ENCODE data around the gene CLEC14A. TPM values are rescaled to one million over a fixed set of nuclear protein-coding genes. Genes with fewer than 3 reads are reported as not detected.

The CLEC14A gene
- total and polyA plus RNA-seq, 4 donors = 6.4 to 7.3 (median 7.1) TPM

DNA sequence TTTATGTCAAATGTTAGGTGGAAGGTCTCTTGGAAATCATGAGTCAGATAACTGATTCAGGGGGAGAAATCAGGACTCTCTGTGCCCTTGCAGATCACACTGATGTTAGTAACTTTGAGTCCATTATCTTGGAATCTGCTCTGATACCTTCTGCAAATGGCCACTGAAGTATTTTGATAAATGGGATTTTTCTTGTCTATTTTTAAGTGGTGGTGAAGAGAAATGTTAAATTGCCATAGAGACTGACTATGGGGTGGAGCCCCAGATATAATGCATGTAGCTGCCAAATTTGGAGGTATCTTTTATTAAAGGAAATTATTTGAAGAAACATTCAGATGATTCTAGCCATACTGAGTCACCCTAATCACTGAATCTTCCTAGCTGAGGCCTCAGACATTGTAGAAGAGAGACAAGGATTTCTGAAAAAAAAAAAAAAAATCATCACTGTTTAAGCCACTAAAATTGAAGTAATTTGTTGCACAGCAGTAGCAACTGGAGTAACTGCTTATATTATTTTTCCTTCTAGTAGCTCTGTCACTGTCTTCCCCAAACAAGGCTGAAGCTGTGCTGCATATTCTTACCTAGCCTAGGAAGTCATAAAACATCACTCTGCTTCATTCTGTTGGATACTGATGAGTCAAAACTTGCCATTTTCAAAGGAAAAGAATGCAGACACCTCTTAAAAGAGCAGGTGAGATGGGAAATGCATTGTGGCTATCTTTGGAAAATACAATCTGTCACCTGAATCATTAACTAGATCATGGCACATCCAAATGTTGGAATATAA lies 36.0 kb upstream of the CLEC14A start:
- H3K27ac ChIP-seq (ENCODE audit: low read depth in 1 of 2, low read length in 2 of 2) = no peak overlapping the region
- no peak overlapping the region for H3K4me3 ChIP-seq (ENCODE audit: low read depth in 1 of 3, low read length in 3 of 3)
- H3K36me3 ChIP-seq (ENCODE audit: control insufficient read depth in 4 of 4, insufficient read depth in 3 of 4, low read depth in 1 of 4, low read length in 3 of 4) = no peaks in the 10 kb centered on the region
- no peaks in the 10 kb centered on the region for H3K4me1 ChIP-seq (ENCODE audit: control insufficient read depth in 4 of 4, insufficient read depth in 4 of 4, low read length in 3 of 4)
- no peak for DNase-seq (ENCODE audit: low spot score)
- no peaks in the 10 kb centered on the region for H3K27me3 ChIP-seq (ENCODE audit: control insufficient read depth in 4 of 4, insufficient read depth in 4 of 4, low read length in 3 of 4)
- no peak overlapping the region for H3K9ac ChIP-seq (ENCODE audit: low read depth in 1 of 2, low read length in 2 of 2)
- TF ChIP-seq HNF4A (conservative IDR thresholded peaks at IDR 0.05) (no peak), HNF4G (IDR thresholded peaks at IDR 0.05) (no peak), CTCF (IDR thresholded peaks at IDR 0.05; ENCODE audit: low read depth, low read length, missing input control) (no peak), SP1 (IDR thresholded peaks at IDR 0.05) (no peak), FOXA2 (IDR thresholded peaks at IDR 0.05) (no peak)
- TF ChIP-seq, protein P1, sequence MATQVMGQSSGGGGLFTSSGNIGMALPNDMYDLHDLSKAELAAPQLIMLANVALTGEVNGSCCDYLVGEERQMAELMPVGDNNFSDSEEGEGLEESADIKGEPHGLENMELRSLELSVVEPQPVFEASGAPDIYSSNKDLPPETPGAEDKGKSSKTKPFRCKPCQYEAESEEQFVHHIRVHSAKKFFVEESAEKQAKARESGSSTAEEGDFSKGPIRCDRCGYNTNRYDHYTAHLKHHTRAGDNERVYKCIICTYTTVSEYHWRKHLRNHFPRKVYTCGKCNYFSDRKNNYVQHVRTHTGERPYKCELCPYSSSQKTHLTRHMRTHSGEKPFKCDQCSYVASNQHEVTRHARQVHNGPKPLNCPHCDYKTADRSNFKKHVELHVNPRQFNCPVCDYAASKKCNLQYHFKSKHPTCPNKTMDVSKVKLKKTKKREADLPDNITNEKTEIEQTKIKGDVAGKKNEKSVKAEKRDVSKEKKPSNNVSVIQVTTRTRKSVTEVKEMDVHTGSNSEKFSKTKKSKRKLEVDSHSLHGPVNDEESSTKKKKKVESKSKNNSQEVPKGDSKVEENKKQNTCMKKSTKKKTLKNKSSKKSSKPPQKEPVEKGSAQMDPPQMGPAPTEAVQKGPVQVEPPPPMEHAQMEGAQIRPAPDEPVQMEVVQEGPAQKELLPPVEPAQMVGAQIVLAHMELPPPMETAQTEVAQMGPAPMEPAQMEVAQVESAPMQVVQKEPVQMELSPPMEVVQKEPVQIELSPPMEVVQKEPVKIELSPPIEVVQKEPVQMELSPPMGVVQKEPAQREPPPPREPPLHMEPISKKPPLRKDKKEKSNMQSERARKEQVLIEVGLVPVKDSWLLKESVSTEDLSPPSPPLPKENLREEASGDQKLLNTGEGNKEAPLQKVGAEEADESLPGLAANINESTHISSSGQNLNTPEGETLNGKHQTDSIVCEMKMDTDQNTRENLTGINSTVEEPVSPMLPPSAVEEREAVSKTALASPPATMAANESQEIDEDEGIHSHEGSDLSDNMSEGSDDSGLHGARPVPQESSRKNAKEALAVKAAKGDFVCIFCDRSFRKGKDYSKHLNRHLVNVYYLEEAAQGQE (IDR thresholded peaks at IDR 0.05) = no peak
- H3K9me3 ChIP-seq (ENCODE audit: control insufficient read depth in 4 of 4, low read length in 3 of 4) = no peaks in the 10 kb centered on the region

GRCh38 chr14:38290601-38291188 lies 34.8 kb upstream of the CLEC14A start:
- Histone ChIP-seq H3K27ac (ENCODE audit: low read depth in 1 of 2, low read length in 2 of 2) (no peak overlapping the region), H3K36me3 (ENCODE audit: control insufficient read depth in 4 of 4, insufficient read depth in 3 of 4, low read depth in 1 of 4, low read length in 3 of 4) (no peaks in the 10 kb centered on the region), H3K27me3 (ENCODE audit: control insufficient read depth in 4 of 4, insufficient read depth in 4 of 4, low read length in 3 of 4) (no peaks in the 10 kb centered on the region), H3K4me3 (ENCODE audit: low read depth in 1 of 3, low read length in 3 of 3) (no peak overlapping the region), H3K9me3 (ENCODE audit: control insufficient read depth in 4 of 4, low read length in 3 of 4) (no peaks in the 10 kb centered on the region), H3K9ac (ENCODE audit: low read depth in 1 of 2, low read length in 2 of 2) (no peak overlapping the region), H3K4me1 (ENCODE audit: control insufficient read depth in 4 of 4, insufficient read depth in 4 of 4, low read length in 3 of 4) (no peaks in the 10 kb centered on the region)
- no peak for TF ChIP-seq GABPA (IDR thresholded peaks at IDR 0.05 in 1 of 2, conservative IDR thresholded peaks at IDR 0.05 in 1 of 2)
- TF ChIP-seq RXRA (IDR thresholded peaks at IDR 0.05) = no peak
- TF ChIP-seq, protein P2, sequence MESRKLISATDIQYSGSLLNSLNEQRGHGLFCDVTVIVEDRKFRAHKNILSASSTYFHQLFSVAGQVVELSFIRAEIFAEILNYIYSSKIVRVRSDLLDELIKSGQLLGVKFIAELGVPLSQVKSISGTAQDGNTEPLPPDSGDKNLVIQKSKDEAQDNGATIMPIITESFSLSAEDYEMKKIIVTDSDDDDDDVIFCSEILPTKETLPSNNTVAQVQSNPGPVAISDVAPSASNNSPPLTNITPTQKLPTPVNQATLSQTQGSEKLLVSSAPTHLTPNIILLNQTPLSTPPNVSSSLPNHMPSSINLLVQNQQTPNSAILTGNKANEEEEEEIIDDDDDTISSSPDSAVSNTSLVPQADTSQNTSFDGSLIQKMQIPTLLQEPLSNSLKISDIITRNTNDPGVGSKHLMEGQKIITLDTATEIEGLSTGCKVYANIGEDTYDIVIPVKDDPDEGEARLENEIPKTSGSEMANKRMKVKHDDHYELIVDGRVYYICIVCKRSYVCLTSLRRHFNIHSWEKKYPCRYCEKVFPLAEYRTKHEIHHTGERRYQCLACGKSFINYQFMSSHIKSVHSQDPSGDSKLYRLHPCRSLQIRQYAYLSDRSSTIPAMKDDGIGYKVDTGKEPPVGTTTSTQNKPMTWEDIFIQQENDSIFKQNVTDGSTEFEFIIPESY (IDR thresholded peaks at IDR 0.05) = no peak
- no peak for TF ChIP-seq NR2F2 (IDR thresholded peaks at IDR 0.05)
- TF ChIP-seq SP1 (IDR thresholded peaks at IDR 0.05) = no peak
- TF ChIP-seq JUND (IDR thresholded peaks at IDR 0.05) = peak; percentile 13 to 17
- TF ChIP-seq TAF1 (conservative IDR thresholded peaks at IDR 0.05) = no peak
- WGBS = 13% methylated on average over 5 of the region's 5 CpGs
- no peak for DNase-seq (ENCODE audit: low spot score)
